Suprapubic skin (tissue), 4 donors: ENCODE data around the gene IQCK. TPM values are rescaled to one million over a fixed set of nuclear protein-coding genes. Genes with fewer than 3 reads are reported as not detected.

ENCODE experiments used
- DNase-seq, 2 donors: peaks; one replicate each; pipeline ENCODE4 v3.0.0-alpha.2; 2019; ENCODE audit warnings: low spot score in 2 of 2
- H3K27ac ChIP-seq: fragments of 200-600 bp; sonication (generic); one replicate; pipeline ENCODE4 v1.5.1; 2019
- H3K27me3 ChIP-seq: fragments of 200-600 bp; sonication (generic); one replicate; pipeline ENCODE4 v1.5.1; 2019
- H3K36me3 ChIP-seq: fragments of 200-600 bp; sonication (generic); one replicate; pipeline ENCODE4 v1.5.1; 2019
- H3K4me1 ChIP-seq: fragments of 200-600 bp; sonication (generic); one replicate; pipeline ENCODE4 v1.5.1; 2019
- H3K4me3 ChIP-seq: fragments of 200-600 bp; sonication (generic); one replicate; pipeline ENCODE4 v1.5.1; 2019; ENCODE audit warnings: mild to moderate bottlenecking
- H3K9me3 ChIP-seq: fragments of 200-600 bp; sonication (generic); one replicate; pipeline ENCODE4 v1.5.1; 2019
- EP300 ChIP-seq: sonication (generic); formaldehyde crosslinking; IDR thresholded peaks from one replicate; pipeline ENCODE4 v1.6.1; 2017; ENCODE audit warnings: antibody characterized with exemption
- POLR2A ChIP-seq, 2 donors: fragments of 450-650 bp; IDR thresholded peaks; one replicate each; pipeline ENCODE4 v1.6.1; 2017; ENCODE audit warnings: antibody characterized with exemption in 2 of 2, mild to moderate bottlenecking in 2 of 2, moderate library complexity in 2 of 2
- POLR2AphosphoS5 ChIP-seq, 3 donors: sonication (generic); formaldehyde crosslinking; IDR thresholded peaks; one replicate each; pipeline ENCODE4 v1.6.1; 2017; ENCODE audit warnings: antibody characterized with exemption in 3 of 3
- WGBS: methylation state at CpG from one replicate; pipeline ENCODE4 v1.1.5; 2018; 5-methylcytosine and 5-hydroxymethylcytosine counted together
- total RNA-seq, 4 donors: library from RNA; depleted of rRNA; stranded (reverse); fragments of >200 nt; gene quantifications; one replicate each; pipeline ENCODE4 v1.1.0, GENCODE V29; 2016
- TF ChIP-seq, protein P1 (sequence below), 2 donors: fragments of 200-600 bp in 1 of 2; fragments of 450-650 bp in 1 of 2; sonication (generic) in 1 of 2; IDR thresholded peaks; one replicate each; pipeline ENCODE4 v1.5.1; 2016 to 2019; ENCODE audit warnings: antibody characterized with exemption in 2 of 2, mild to moderate bottlenecking in 1 of 2, moderate library complexity in 1 of 2

The IQCK gene
- total RNA-seq, 4 donors from 2014 or later, result 10.7 to 21.6 (median 18.7) TPM

GRCh38 chr16:19844945-19845641 is 127.0 kb downstream of the IQCK start:
- peak in 1 of 2 donors; percentile 70 for DNase-seq
- TF ChIP-seq POLR2AphosphoS5 (IDR thresholded peaks at IDR 0.05) (no peak), POLR2A (IDR thresholded peaks at IDR 0.05) (no peak), EP300 (no peak)
- TF ChIP-seq, protein P1, sequence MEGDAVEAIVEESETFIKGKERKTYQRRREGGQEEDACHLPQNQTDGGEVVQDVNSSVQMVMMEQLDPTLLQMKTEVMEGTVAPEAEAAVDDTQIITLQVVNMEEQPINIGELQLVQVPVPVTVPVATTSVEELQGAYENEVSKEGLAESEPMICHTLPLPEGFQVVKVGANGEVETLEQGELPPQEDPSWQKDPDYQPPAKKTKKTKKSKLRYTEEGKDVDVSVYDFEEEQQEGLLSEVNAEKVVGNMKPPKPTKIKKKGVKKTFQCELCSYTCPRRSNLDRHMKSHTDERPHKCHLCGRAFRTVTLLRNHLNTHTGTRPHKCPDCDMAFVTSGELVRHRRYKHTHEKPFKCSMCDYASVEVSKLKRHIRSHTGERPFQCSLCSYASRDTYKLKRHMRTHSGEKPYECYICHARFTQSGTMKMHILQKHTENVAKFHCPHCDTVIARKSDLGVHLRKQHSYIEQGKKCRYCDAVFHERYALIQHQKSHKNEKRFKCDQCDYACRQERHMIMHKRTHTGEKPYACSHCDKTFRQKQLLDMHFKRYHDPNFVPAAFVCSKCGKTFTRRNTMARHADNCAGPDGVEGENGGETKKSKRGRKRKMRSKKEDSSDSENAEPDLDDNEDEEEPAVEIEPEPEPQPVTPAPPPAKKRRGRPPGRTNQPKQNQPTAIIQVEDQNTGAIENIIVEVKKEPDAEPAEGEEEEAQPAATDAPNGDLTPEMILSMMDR (IDR thresholded peaks at IDR 0.05), result no peak
- Histone ChIP-seq H3K4me3 (no peak overlapping the region), H3K36me3 (no peaks in the 10 kb centered on the region), H3K27ac (peak overlapping the region; percentile 2), H3K27me3 (no peaks in the 10 kb centered on the region), H3K4me1 (no peaks in the 10 kb centered on the region), H3K9me3 (no peaks in the 10 kb centered on the region)
- 77% methylated on average over 11 of the region's 11 CpGs for WGBS

GRCh38 chr16:19846436-19846835 is 128.4 kb downstream of the IQCK start:
- no peaks in the 10 kb centered on the region for H3K9me3 ChIP-seq
- no peak for DNase-seq
- TF ChIP-seq POLR2AphosphoS5 (IDR thresholded peaks at IDR 0.05) (no peak), POLR2A (IDR thresholded peaks at IDR 0.05) (no peak), EP300 (no peak)
- TF ChIP-seq, protein P1 (IDR thresholded peaks at IDR 0.05), result no peak
- H3K27ac ChIP-seq, result peak overlapping the region; percentile 37
- H3K4me3 ChIP-seq, result no peak overlapping the region
- WGBS, result 71% methylated on average over 5 of the region's 5 CpGs
- H3K36me3 ChIP-seq, result no peaks in the 10 kb centered on the region
- no peaks in the 10 kb centered on the region for H3K4me1 ChIP-seq
- H3K27me3 ChIP-seq, result no peaks in the 10 kb centered on the region

- no peaks in the 10 kb centered on the region for H3K4me1 ChIP-seq
- no peak overlapping the region for H3K27ac ChIP-seq
- no peaks in the 10 kb centered on the region for H3K27me3 ChIP-seq
- no peaks in the 10 kb centered on the region for H3K9me3 ChIP-seq
- H3K36me3 ChIP-seq, result no peaks in the 10 kb centered on the region
- H3K4me3 ChIP-seq, result no peak overlapping the region
- TF ChIP-seq POLR2A (IDR thresholded peaks at IDR 0.05), result no peak
- no peak for TF ChIP-seq EP300
- TF ChIP-seq, protein P1 (IDR thresholded peaks at IDR 0.05), result no peak
- TF ChIP-seq POLR2AphosphoS5 (IDR thresholded peaks at IDR 0.05), result no peak
- DNase-seq, result no peak
- WGBS, result 84% methylated on average over 3 of the region's 3 CpGs
These were observed 130.7 kb downstream of the IQCK start for GRCh38 chr16:19848756-19849155.

GRCh38 chr16:19850131-19850817 is 132.2 kb downstream of the IQCK start:
- H3K9me3 ChIP-seq, result no peaks in the 10 kb centered on the region
- 96% methylated on average over 11 of the region's 11 CpGs for whole genome bisulfite sequencing
- H3K4me3 ChIP-seq, result no peak overlapping the region
- no peaks in the 10 kb centered on the region for H3K36me3 ChIP-seq
- TF ChIP-seq POLR2A (IDR thresholded peaks at IDR 0.05) (no peak), POLR2AphosphoS5 (IDR thresholded peaks at IDR 0.05) (no peak), EP300 (no peak)
- TF ChIP-seq, protein P1 (IDR thresholded peaks at IDR 0.05), result no peak
- no peak overlapping the region for H3K27ac ChIP-seq
- no peaks in the 10 kb centered on the region for H3K27me3 ChIP-seq
- no peaks in the 10 kb centered on the region for H3K4me1 ChIP-seq
- DNase-seq, result no peak

DNA sequence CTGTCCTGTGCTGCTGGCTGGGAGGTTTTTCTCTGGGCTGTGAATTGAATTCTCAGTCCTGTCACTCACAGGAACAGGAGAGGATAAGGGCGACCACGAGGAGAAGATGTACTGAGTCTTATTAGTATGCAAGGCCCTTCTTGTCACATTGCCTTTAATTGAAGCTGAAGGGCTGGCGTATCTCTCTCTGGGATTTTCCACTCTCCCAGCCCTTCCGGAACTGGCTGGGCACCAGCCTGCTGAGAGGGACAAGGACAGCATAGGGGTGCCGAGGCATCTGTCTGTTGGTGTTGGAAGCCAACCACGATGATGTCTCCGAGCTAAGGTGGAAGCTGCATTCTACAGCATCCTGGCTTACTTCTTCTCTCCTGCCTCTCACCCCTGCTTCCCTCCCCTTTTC is 133.4 kb downstream of the IQCK start:
- DNase-seq, result no peak
- H3K4me1 ChIP-seq, result no peaks in the 10 kb centered on the region
- no peak for TF ChIP-seq POLR2A (IDR thresholded peaks at IDR 0.05)
- TF ChIP-seq EP300, result no peak
- no peak for TF ChIP-seq POLR2AphosphoS5 (IDR thresholded peaks at IDR 0.05)
- TF ChIP-seq, protein P1 (IDR thresholded peaks at IDR 0.05), result no peak
- 68% methylated on average over 7 of the region's 7 CpGs for WGBS
- H3K4me3 ChIP-seq, result no peak overlapping the region
- no peaks in the 10 kb centered on the region for H3K27me3 ChIP-seq
- H3K27ac ChIP-seq, result no peak overlapping the region
- H3K9me3 ChIP-seq, result no peaks in the 10 kb centered on the region
- no peaks in the 10 kb centered on the region for H3K36me3 ChIP-seq
